Kidney (tissue), 14 donors: ENCODE measurements around the gene HM13. TPM values are rescaled to one million over a fixed set of nuclear protein-coding genes. Genes with fewer than 3 reads are reported as not detected.

Experiments
- DNase-seq, 5 donors: peaks; one replicate each; pipeline ENCODE4 v3.0.0-alpha.2; 2013 to 2020
- FAIRE-seq: peaks from 2 replicates; lab custom pipeline; 2012; peaks lifted over from hg19 to GRCh38; lab: Jason Lieb, UNC
- H3K27ac ChIP-seq, 2 donors: one replicate each; pipeline ENCODE4 v1.7.0; 2013; ENCODE audit warnings: low read depth in 2 of 2, low read length in 2 of 2, inconsistent platforms in 1 of 2
- H3K27me3 ChIP-seq: one replicate; pipeline ENCODE4 v1.7.1; 2013; ENCODE audit warnings: low read length, inconsistent platforms; ENCODE audit not compliant: control insufficient read depth, insufficient read depth
- H3K36me3 ChIP-seq, 3 donors: one replicate each; pipeline versions ENCODE4 v1.7.0 to v1.7.1; 2013; ENCODE audit warnings: low read length in 3 of 3, control low read depth in 1 of 3, inconsistent platforms in 1 of 3; ENCODE audit not compliant: insufficient read depth in 3 of 3, control insufficient read depth in 2 of 3
- H3K4me1 ChIP-seq, 3 donors: one replicate each; pipeline versions ENCODE4 v1.7.0 to v1.7.1; 2013; ENCODE audit warnings: low read length in 3 of 3, inconsistent platforms in 1 of 3, low read depth in 1 of 3; ENCODE audit not compliant: control insufficient read depth in 2 of 3, insufficient read depth in 2 of 3
- H3K4me3 ChIP-seq, 3 donors: one replicate each; pipeline versions ENCODE4 v1.7.0 to v1.8.1; 2013; ENCODE audit warnings: low read length in 3 of 3, control low read depth in 1 of 3, inconsistent platforms in 1 of 3
- H3K9ac ChIP-seq, 3 donors: one replicate each; pipeline versions ENCODE4 v1.7.0 to v1.7.1; 2013; ENCODE audit warnings: low read length in 3 of 3, control low read depth in 1 of 3, inconsistent platforms in 1 of 3
- H3K9me3 ChIP-seq, 3 donors: one replicate each; pipeline versions ENCODE4 v1.7.0 to v1.7.1; 2013; ENCODE audit warnings: low read length in 3 of 3, control low read depth in 1 of 3, inconsistent platforms in 1 of 3; ENCODE audit not compliant: control insufficient read depth in 2 of 3, insufficient read depth in 1 of 3
- intact Hi-C: fragments of 100-400 bp; cut with DNase I; formaldehyde crosslinking; loops from one replicate; pipeline ENCODE4 v1.11.1; 2022
- polyA plus RNA-seq: library from polyadenylated mRNA; stranded (reverse); fragments of 350-450 nt; fragmentation: Illumina TruSeq; extraction: RNeasy Lipid Tissue Mini Kit (QIAGEN cat#74804); gene quantifications from one replicate; pipeline ENCODE4 v1.2.3, GENCODE V29; 2014; ENCODE audit warnings: low read depth, low replicate concordance; ENCODE audit not compliant: insufficient read depth
- total RNA-seq: library from RNA; stranded (reverse); fragmentation: NEBNext Ultra II Directional; extraction: Animal tissue kit (Norgen Biotek cat#: 25700); gene quantifications from one replicate; pipeline ENCODE4 v1.2.1, GENCODE V29; 2021
- TF ChIP-seq, protein P1 (sequence below): IDR thresholded peaks from 3 replicates; pipeline ENCODE4 v1.5.1; 2012; ENCODE audit warnings: mild to moderate bottlenecking, moderate library complexity, borderline replicate concordance; ENCODE audit not compliant: insufficient read depth; ENCODE audit errors: extremely low read depth
- donor health status: control.
- donor health status: control.
- donor health status: control.
- donor health status: control.
- donor health status: control.
- donor health status: DM: yes; HTN: yes; CAD: no.
- donor health status: Normal renal cell carcinoma (clear cell type).

The HM13 gene
- total and polyA plus RNA-seq, 2 donors from 2014 or later, result 154 to 174 TPM

GRCh38 chr20:31536575-31536974 is 22.3 kb downstream of the HM13 start:
- DNase-seq, result no peak
- no peaks in the 10 kb centered on the region for H3K27me3 ChIP-seq
- intact Hi-C loops, result no loop called here
- no peak overlapping the region for H3K4me3 ChIP-seq
- H3K4me1 ChIP-seq, result no peaks in the 10 kb centered on the region
- H3K27ac ChIP-seq, result no peak overlapping the region
- no peak overlapping the region for H3K9ac ChIP-seq
- TF ChIP-seq, protein P1, sequence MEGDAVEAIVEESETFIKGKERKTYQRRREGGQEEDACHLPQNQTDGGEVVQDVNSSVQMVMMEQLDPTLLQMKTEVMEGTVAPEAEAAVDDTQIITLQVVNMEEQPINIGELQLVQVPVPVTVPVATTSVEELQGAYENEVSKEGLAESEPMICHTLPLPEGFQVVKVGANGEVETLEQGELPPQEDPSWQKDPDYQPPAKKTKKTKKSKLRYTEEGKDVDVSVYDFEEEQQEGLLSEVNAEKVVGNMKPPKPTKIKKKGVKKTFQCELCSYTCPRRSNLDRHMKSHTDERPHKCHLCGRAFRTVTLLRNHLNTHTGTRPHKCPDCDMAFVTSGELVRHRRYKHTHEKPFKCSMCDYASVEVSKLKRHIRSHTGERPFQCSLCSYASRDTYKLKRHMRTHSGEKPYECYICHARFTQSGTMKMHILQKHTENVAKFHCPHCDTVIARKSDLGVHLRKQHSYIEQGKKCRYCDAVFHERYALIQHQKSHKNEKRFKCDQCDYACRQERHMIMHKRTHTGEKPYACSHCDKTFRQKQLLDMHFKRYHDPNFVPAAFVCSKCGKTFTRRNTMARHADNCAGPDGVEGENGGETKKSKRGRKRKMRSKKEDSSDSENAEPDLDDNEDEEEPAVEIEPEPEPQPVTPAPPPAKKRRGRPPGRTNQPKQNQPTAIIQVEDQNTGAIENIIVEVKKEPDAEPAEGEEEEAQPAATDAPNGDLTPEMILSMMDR, result no peak
- no peak for FAIRE-seq
- H3K9me3 ChIP-seq, result no peaks in the 10 kb centered on the region
- peaks cover 14 to 36% (median 30%) of the 10 kb centered on the region in 3 donors for H3K36me3 ChIP-seq

DNA sequence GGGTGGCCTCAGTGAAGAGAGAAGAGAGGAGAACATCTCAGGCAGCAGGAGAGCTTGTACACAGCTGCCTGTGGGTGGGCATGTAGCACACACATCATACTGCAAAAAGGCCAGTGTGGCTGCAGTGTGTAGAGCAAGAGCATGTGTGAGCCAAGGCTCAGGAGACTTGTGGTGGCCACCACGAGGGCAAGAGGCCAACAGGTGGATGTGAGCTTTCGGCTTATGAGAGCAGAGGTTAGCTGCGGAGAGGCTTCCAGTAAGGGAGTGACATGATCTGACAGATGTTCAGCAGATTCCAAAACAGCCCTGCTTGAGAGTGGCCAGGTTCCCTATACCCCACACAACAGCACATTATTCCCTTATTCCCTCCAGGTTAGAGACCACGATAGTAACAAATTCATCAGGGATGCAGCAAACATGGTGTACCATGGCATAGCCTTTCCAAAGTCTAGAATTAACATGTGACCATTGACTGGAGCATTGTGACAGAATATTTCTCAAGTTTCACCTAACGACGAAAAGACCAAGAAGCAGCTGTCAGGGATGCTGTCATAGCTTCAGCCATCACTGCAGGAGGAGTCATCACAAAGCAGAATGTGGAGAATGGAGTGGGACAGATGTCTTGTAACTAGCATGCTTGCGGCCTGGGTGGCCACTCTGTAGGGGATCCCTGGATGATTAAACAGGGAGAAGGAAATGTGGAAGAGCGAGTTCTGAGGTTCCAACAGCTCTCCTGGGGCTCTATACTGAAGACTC is 23.1 kb downstream of the HM13 start:
- Histone ChIP-seq H3K4me1 (no peaks in the 10 kb centered on the region), H3K4me3 (no peak overlapping the region), H3K9me3 (no peaks in the 10 kb centered on the region), H3K27me3 (no peaks in the 10 kb centered on the region), H3K9ac (no peak overlapping the region), H3K36me3 (peaks cover 12 to 36% (median 33%) of the 10 kb centered on the region in 3 donors), H3K27ac (no peak overlapping the region)
- intact Hi-C loops, result no loop called here
- TF ChIP-seq, protein P1, result no peak
- no peak for FAIRE-seq
- DNase-seq, result no peak

GRCh38 chr20:31537890-31538289 is 23.6 kb downstream of the HM13 start:
- Histone ChIP-seq H3K27ac (no peak overlapping the region), H3K4me3 (no peak overlapping the region), H3K27me3 (no peaks in the 10 kb centered on the region), H3K4me1 (no peaks in the 10 kb centered on the region), H3K36me3 (peaks cover 12 to 33% (median 32%) of the 10 kb centered on the region in 3 donors), H3K9ac (no peak overlapping the region), H3K9me3 (no peaks in the 10 kb centered on the region)
- TF ChIP-seq, protein P1, result no peak
- DNase-seq (no peak), FAIRE-seq (no peak)
- intact Hi-C loops, result no loop called here
